ENCODE results near the gene ELFN2.

DNA sequence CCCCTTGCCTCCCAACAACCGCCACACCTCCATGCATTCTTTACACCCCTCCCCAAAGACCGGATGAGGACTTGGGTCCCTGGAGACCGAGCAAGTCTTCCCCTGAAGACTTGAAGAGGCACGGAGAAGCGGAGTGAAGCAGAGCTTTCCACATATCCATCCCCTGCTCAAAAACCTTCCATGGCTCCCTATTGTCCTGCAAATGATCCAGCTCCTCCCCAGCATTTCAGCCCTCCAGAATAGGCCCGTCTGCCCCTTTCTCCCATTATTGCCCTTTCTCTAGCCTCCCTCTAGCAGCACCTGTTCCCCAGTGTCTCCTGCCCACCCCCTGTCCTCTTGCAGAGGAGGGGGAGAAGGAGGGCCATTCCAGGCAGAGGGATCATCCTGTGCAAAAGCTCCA, 85.2 kb downstream of the ELFN2 start:
- TF ChIP-seq ZFP36L2 (CRISPR knock-in tag; IDR thresholded peaks at IDR 0.05): no peak
- TF ChIP-seq KAT2B (IDR thresholded peaks at IDR 0.05; ENCODE audit: borderline replicate concordance, low read depth, low read length): no peak
- TF ChIP-seq HIC2 (CRISPR knock-in tag; IDR thresholded peaks at IDR 0.05; ENCODE audit: low read depth): no peak
- TF ChIP-seq ZNF274 (CRISPR knock-in tag; IDR thresholded peaks at IDR 0.05): no peak
- TF ChIP-seq RAD21 (CRISPR knock-in tag; IDR thresholded peaks at IDR 0.05): no peak
- no peak for TF ChIP-seq EP300 (IDR thresholded peaks at IDR 0.05; ENCODE audit: low read depth in 2 of 2, low read length in 2 of 2)
- TF ChIP-seq EP300 (CRISPR knock-in tag; IDR thresholded peaks at IDR 0.05; ENCODE audit: borderline replicate concordance): no peak

Measured in HepG2 (cell line).